ENCODE data around the gene AJUBA.

The AJUBA gene

GRCh38 chr14:22935156-22935555 is 47.2 kb downstream of the AJUBA start:
- DNase-seq (ENCODE audit: low spot score): no peak

GRCh38 chr14:22932146-22932545 is 50.2 kb downstream of the AJUBA start:
- DNase-seq (ENCODE audit: low spot score): no peak

GRCh38 chr14:22929961-22930364 is 52.4 kb downstream of the AJUBA start:
- no peak for DNase-seq (ENCODE audit: low spot score)

GRCh38 chr14:22929104-22929960 is 53.0 kb downstream of the AJUBA start, which contains the start of gene PRMT5:
TSS of gene PRMT5 (minus strand) at chr14:22929376. CDS start at chr14:22929361, 15 bp downstream.
- peak; percentile 99 for DNase-seq (ENCODE audit: low spot score)

GRCh38 chr14:22928237-22929103 is 53.9 kb downstream of the AJUBA start:
- DNase-seq (ENCODE audit: low spot score): no peak

- no peak for DNase-seq (ENCODE audit: low spot score)
Observed at GRCh38 chr14:22926316-22926715, 56.0 kb downstream of the AJUBA start.

GRCh38 chr14:22925513-22925912 is 56.8 kb downstream of the AJUBA start:
- DNase-seq (ENCODE audit: low spot score): no peak

GRCh38 chr14:22923746-22924145 is 58.6 kb downstream of the AJUBA start:
- DNase-seq (ENCODE audit: low spot score): no peak

- no peak for DNase-seq (ENCODE audit: low spot score)
Observed at GRCh38 chr14:22922294-22922693, 60.1 kb downstream of the AJUBA start.
